ENCODE measurements around the gene IGF2BP1.

- TF ChIP-seq, protein P1, sequence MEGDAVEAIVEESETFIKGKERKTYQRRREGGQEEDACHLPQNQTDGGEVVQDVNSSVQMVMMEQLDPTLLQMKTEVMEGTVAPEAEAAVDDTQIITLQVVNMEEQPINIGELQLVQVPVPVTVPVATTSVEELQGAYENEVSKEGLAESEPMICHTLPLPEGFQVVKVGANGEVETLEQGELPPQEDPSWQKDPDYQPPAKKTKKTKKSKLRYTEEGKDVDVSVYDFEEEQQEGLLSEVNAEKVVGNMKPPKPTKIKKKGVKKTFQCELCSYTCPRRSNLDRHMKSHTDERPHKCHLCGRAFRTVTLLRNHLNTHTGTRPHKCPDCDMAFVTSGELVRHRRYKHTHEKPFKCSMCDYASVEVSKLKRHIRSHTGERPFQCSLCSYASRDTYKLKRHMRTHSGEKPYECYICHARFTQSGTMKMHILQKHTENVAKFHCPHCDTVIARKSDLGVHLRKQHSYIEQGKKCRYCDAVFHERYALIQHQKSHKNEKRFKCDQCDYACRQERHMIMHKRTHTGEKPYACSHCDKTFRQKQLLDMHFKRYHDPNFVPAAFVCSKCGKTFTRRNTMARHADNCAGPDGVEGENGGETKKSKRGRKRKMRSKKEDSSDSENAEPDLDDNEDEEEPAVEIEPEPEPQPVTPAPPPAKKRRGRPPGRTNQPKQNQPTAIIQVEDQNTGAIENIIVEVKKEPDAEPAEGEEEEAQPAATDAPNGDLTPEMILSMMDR (conservative IDR thresholded peaks at IDR 0.05; ENCODE audit: low read depth, low read length): no peak
- TF ChIP-seq EZH2 (IDR thresholded peaks at IDR 0.05; ENCODE audit: low read length, unreplicated experiment): no peak
Observed at GRCh38 chr17:49074851-49075540, 77.8 kb downstream of the IGF2BP1 start.
